Measurements from ENCODE around the gene UBE2S.

The UBE2S gene

DNA sequence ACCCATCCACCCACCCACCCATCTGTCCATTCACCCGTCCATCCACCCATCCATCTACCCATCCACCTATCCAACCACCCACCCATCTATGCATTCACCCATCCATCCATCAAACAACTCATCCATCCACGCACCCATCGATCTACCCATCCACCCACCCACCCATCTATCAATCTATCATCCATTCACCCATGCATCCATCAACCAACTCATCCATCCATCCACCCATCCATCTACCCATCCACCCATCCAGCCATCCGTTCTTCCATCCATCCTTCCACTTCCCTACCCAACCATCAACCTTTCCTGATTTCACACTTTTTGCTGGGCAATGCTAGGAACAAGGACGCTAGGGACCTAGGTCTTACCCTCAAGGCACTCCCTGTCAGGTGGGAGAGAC lies 25.6 kb downstream of the UBE2S start:
- DNase-seq: no peak

GRCh38 chr19:55379174-55379573 lies 28.4 kb downstream of the UBE2S start:
- no peak for DNase-seq

DNA sequence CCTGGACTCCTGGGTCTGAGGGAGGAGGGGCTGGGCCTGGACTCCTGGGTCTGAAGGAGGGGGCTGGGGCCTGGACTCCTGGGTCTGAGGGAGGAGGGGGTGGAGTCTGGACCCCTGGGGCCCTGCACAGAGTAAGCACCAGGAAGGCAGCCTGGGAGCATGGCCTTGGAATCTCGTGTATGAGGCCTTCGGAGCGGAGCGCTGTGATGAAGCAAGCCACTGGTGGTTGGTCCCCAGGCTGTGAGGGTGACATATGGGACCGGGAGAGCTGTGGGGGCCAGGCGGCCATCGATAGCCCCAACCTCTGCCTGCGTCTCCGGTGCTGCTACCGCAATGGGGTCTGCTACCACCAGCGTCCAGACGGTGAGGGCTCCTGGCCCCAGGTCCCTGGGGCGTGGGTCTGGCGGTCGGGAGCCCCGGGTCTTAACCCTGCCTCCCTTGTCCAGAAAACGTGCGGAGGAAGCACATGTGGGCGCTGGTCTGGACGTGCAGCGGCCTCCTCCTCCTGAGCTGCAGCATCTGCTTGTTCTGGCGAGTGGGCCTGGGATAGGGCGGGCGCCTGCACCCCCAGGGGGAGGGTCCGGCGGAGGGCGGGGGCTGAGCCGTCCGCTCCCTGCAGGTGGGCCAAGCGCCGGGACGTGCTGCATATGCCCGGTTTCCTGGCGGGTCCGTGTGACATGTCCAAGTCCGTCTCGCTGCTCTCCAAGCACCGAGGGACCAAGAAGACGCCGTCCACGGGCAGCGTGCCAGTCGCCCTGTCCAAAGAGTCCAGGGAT lies 30.0 kb downstream of the UBE2S start:
- DNase-seq: no peak

- DNase-seq: no peak
Observed at GRCh38 chr19:55376241-55376933, 31.2 kb downstream of the UBE2S start, which contains the start of gene TMEM190. TSS of gene TMEM190 (plus strand) at chr19:55376826. CDS start at chr19:55376854, 28 bp downstream.

GRCh38 chr19:55373993-55374757 lies 33.4 kb downstream of the UBE2S start:
- DNase-seq: no peak

- no peak for DNase-seq
Observed at GRCh38 chr19:55373306-55373992, 34.1 kb downstream of the UBE2S start.

- DNase-seq: no peak
Observed at GRCh38 chr19:55372316-55373081, 35.1 kb downstream of the UBE2S start.

- DNase-seq: no peak
Observed at GRCh38 chr19:55370305-55370988, 37.1 kb downstream of the UBE2S start, which contains the start of gene IL11. TSS of gene IL11 (minus strand) at chr19:55370463. CDS start at chr19:55370310, 153 bp downstream.

- peak; percentile 24 for DNase-seq
Observed at GRCh38 chr19:55369653-55370304, 37.8 kb downstream of the UBE2S start.

DNA sequence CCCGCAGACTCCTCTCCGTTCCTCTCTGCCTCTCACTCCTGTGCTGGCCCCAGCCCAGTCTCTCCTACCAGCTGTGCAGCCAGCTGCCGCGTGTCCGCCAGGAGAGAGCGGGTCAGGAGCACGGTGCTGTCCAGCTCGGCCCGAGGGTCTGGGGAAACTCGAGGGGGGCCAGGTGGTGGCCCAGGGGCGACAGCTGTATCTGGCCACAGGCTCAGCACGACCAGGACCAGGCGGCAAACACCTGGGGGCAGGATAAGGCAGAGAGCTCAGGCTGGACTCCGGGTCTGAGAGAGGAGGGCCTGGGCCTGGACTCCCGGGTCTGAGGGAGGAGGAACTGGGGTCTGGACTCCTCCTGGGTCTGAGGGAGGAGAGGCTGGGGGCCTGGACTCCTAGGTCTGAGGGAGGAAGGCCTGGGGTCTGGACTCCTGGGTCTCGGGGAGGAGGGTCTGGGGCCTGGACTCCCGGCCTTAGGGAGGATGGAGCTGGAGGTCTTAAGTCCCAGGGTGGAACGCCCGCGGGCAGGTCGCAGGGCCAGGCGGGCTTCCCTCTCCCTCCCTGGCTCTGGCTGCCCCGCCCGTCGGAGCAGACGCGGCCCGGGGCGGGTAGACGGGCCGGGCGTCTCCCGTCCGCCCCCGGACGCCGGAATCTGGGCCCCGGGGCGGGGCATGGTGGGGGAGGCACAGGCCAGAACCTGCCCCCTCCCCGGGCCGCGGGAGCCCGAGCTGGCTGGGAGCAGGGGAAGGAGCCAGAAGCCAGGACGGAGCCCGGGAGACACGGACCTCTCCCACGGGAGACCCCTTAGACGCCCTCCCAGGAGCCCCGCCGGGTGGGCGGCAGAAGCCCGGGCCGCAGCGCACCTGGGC lies 38.7 kb downstream of the UBE2S start:
- no peak for DNase-seq

- DNase-seq: no peak
Observed at GRCh38 chr19:55368106-55368505, 39.5 kb downstream of the UBE2S start.

DNA sequence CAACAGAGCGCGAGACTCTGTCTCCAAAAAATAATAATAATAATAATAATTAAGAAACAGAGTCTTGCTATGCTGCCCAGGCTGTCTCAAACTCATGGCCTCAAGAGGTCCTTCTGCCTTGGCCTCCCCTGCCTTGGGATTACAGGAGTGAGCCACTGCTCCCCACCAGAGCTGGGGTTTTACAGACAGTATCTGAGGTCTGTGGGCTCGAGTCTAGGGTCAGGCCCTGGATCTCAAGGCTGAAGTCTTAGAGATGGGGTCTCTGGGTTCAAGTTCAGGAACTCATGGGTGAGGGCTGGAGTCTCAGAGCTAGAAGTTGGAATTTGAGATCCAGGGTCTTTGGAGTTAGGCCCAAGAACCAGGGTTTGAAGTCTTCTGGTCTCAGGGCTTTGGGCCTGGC lies 40.8 kb downstream of the UBE2S start:
- no peak for DNase-seq

DNA sequence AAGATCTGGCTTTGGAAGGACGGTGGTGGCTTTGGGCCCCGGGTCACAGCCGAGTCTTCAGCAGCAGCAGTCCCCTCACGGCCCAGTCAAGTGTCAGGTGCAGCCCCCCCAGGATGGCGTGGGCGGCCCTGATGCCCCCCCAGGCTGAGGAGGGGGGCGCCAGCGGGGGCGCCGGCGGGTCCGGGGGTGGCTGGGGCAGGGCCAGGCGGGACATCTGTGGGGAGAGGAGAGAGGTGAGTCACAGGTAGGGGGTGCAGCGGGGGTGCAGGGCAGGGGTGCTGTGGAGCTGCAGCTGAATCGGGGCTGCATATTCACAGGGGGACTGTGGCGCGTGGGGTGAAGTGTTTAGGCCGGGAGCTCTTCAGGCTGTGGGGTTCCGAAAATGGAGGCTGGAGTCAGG lies 41.6 kb downstream of the UBE2S start:
- no peak for DNase-seq

DNA sequence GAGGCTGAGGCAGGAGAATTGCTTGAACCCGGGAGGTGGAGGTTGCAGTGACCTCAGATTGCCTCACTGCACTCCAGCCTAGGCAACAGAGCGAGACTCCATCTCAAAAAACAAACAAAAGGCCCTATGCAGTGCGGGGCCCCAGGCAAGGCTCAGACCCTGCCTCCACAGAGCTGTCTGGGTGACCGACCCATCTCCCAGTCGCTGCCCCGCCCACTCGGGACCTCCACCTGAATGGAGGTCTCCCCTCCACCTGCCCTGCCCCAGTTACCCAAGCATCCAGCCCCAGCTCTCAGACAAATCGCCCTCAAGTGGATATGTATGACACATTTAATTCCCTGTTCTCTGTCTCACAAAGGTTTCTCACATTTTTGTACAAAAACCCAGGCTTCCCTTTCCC lies 42.3 kb downstream of the UBE2S start:
- DNase-seq: no peak

DNA sequence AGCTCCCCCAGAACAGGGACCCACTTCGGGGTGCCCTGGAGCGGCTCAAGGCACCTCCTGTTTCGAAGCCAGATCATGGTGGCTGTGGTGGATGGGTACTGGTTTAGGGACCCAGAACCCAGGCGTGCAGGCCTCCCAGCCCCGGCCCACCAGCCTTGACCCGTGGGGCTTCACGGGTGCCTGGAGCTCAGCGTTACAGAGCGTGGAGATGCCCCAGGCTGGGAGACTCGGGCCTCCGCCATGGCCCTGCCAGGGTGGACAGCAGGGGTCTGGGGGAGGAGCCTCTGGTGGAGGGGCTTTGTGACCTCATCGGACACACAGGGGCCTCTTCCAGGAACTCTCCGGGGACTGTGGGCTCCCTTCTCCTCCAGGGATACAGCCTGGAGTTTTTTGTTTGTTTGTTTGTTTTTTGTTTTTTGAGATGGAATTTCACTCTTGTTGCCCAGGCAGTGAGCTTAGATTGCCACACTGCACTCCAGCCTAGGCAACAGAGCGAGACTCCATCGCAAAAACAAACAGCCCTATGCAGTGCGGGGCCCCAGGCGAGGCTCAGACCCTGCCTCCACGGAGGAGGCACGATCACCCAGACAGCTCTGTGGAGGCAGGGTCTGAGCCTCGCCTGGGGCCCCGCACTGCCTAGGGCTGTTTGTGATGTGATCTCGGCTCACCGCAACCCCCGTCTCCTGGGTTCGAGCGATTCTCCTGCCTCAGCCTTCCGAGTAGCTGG lies 44.4 kb downstream of the UBE2S start, which contains the start of gene GARIN5B:
Gene GARIN5B (minus strand): TSS at position 271 of the 727 bp plus-strand sequence. CDS start 194 bp downstream, at position 77.
- no peak for DNase-seq

- DNase-seq: no peak
Observed at GRCh38 chr19:55362174-55362989, 45.2 kb downstream of the UBE2S start.

DNA sequence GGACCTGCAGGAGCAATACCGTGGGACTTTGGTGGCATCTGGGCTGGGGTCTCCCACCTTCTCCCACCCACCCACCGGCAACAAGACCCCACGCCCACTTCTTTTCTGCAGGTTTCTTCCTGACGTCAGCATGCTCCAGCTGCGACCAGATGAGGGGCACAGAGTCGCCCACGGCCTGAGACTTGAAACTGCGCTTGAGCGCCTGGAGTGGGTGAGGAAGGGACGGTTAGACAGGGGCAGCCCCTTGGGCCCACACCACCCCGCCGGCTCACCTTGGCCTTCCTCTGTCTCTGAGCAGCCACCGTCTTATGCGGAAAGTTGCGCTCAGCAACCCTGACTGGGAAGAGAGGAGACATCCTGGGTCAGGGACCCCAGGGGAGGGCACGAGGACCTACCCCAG lies 46.7 kb downstream of the UBE2S start:
- no peak for DNase-seq

Data from T-helper 9 cell (primary cell).